NCI-H345 treated with DMSO at 0.1 percent for 48 hours (cell line): Measurements from ENCODE around the gene SUSD4.
A peak's percentile ranks its signal among the peaks of the same experiment; 100 is the strongest.
"Not testable (repeated sequence)": the region's sequence is repeated elsewhere in the genome, so short reads cannot be mapped to it uniquely, and the experiment has no call there.

Experiments
- DNase-seq: peaks from one replicate; lab custom pipeline; 2025; ENCODE audit not compliant: unreplicated experiment; lab: John Stamatoyannopoulos, UW

The SUSD4 gene

GRCh38 chr1:223363856-223364684, at the start of gene SUSD4:
SUSD4 (minus strand) TSS chr1:223364176; CDS start chr1:223363425, 751 bp downstream.
- peak; percentile 78 for DNase-seq

GRCh38 chr1:223413216-223413615, 49.2 kb upstream of the SUSD4 start:
- no peak for DNase-seq

- no peak for DNase-seq
These were observed 47.7 kb upstream of the SUSD4 start for GRCh38 chr1:223411710-223412109.

GRCh38 chr1:223411309-223411708, 47.3 kb upstream of the SUSD4 start:
- DNase-seq: no peak

GRCh38 chr1:223410036-223410435, 46.1 kb upstream of the SUSD4 start:
- DNase-seq: no peak

- DNase-seq: no peak
These were observed 41.5 kb upstream of the SUSD4 start for GRCh38 chr1:223405507-223405906.

GRCh38 chr1:223403184-223403815, 39.3 kb upstream of the SUSD4 start:
- peak; percentile 37 for DNase-seq

GRCh38 chr1:223402790-223403142, 38.8 kb upstream of the SUSD4 start:
- DNase-seq: no peak

- DNase-seq: no peak
These were observed 38.2 kb upstream of the SUSD4 start for GRCh38 chr1:223401873-223402789.

- not testable (repeated sequence) for DNase-seq
These were observed 35.4 kb upstream of the SUSD4 start for GRCh38 chr1:223399393-223399792.

GRCh38 chr1:223394706-223395105, 30.7 kb upstream of the SUSD4 start:
- no peak for DNase-seq

- no peak for DNase-seq
These were observed 30.3 kb upstream of the SUSD4 start for GRCh38 chr1:223394242-223394641.

GRCh38 chr1:223393275-223394214, 29.6 kb upstream of the SUSD4 start, which contains the start of gene CCDC185:
CCDC185 (plus strand) TSS chr1:223393415; CDS start chr1:223393476, 61 bp downstream.
- DNase-seq: no peak

GRCh38 chr1:223390618-223391017, 26.6 kb upstream of the SUSD4 start:
- DNase-seq: no peak

GRCh38 chr1:223386013-223386412, 22.0 kb upstream of the SUSD4 start:
- DNase-seq: no peak

- DNase-seq: no peak
These were observed 14.8 kb upstream of the SUSD4 start for GRCh38 chr1:223378754-223379153.

- no peak for DNase-seq
These were observed 10.2 kb upstream of the SUSD4 start for GRCh38 chr1:223374064-223374610.

- DNase-seq: peak; percentile 48
These were observed 858 bp upstream of the SUSD4 start for GRCh38 chr1:223364685-223365382.
